Measurements from ENCODE around the gene CUX1.

CUX1 gene

GRCh38 chr7:101961811-101962210 lies 144.4 kb downstream of the CUX1 start:
- TF ChIP-seq CSDC2 (CRISPR knock-in tag; IDR thresholded peaks at IDR 0.05) (no peak), PPARA (CRISPR knock-in tag; IDR thresholded peaks at IDR 0.05; ENCODE audit: borderline replicate concordance) (no peak), ARNTL (CRISPR knock-in tag; IDR thresholded peaks at IDR 0.05; ENCODE audit: borderline replicate concordance, low read depth) (no peak), OSR1 (CRISPR knock-in tag; IDR thresholded peaks at IDR 0.05) (no peak), BACH2 (CRISPR knock-in tag; IDR thresholded peaks at IDR 0.05; ENCODE audit: borderline replicate concordance) (no peak), ESRRG (CRISPR knock-in tag; IDR thresholded peaks at IDR 0.05) (no peak), GLIS3 (CRISPR knock-in tag; IDR thresholded peaks at IDR 0.05) (no peak), PATZ1 (CRISPR knock-in tag; IDR thresholded peaks at IDR 0.05; ENCODE audit: borderline replicate concordance) (no peak), ZNF70 (CRISPR knock-in tag; IDR thresholded peaks at IDR 0.05) (no peak), POU6F1 (CRISPR knock-in tag; IDR thresholded peaks at IDR 0.05; ENCODE audit: borderline replicate concordance, low read depth) (no peak), CREB5 (CRISPR knock-in tag; IDR thresholded peaks at IDR 0.05; ENCODE audit: low read depth) (no peak), ZC3H10 (CRISPR knock-in tag; IDR thresholded peaks at IDR 0.05) (no peak), SNAI2 (CRISPR knock-in tag; IDR thresholded peaks at IDR 0.05) (no peak), ZFP30 (CRISPR knock-in tag; IDR thresholded peaks at IDR 0.05) (no peak), ZNF8 (CRISPR knock-in tag; IDR thresholded peaks at IDR 0.05) (no peak)
- ATAC-seq: no peak

GRCh38 chr7:101963693-101964092 lies 146.3 kb downstream of the CUX1 start:
- no peak for TF ChIP-seq CREB5 (CRISPR knock-in tag; IDR thresholded peaks at IDR 0.05; ENCODE audit: low read depth)
- no peak for TF ChIP-seq ISL1 (CRISPR knock-in tag; IDR thresholded peaks at IDR 0.05)
- no peak for TF ChIP-seq ZNF565 (CRISPR knock-in tag; conservative IDR thresholded peaks at IDR 0.05; ENCODE audit: low read depth)
- no peak for TF ChIP-seq TOX (CRISPR knock-in tag; IDR thresholded peaks at IDR 0.05; ENCODE audit: borderline replicate concordance)
- no peak for TF ChIP-seq ZFP3 (CRISPR knock-in tag; IDR thresholded peaks at IDR 0.05)
- TF ChIP-seq ZC3H10 (CRISPR knock-in tag; IDR thresholded peaks at IDR 0.05): no peak
- no peak for TF ChIP-seq ZNF8 (CRISPR knock-in tag; IDR thresholded peaks at IDR 0.05)
- no peak for TF ChIP-seq ZNF70 (CRISPR knock-in tag; IDR thresholded peaks at IDR 0.05)
- no peak for TF ChIP-seq RARB (CRISPR knock-in tag; IDR thresholded peaks at IDR 0.05)
- TF ChIP-seq SNAI2 (CRISPR knock-in tag; IDR thresholded peaks at IDR 0.05): no peak
- no peak for TF ChIP-seq ESRRG (CRISPR knock-in tag; IDR thresholded peaks at IDR 0.05)
- no peak for ATAC-seq

GRCh38 chr7:101964680-101965452 lies 147.4 kb downstream of the CUX1 start:
- ATAC-seq: no peak

More at GRCh38 chr7:101964680-101965452, 147.4 kb downstream of the CUX1 start:
- TF ChIP-seq TOX (CRISPR knock-in tag; IDR thresholded peaks at IDR 0.05; ENCODE audit: borderline replicate concordance): no peak
- no peak for TF ChIP-seq RARB (CRISPR knock-in tag; IDR thresholded peaks at IDR 0.05)
- no peak for TF ChIP-seq TCF4 (CRISPR knock-in tag; IDR thresholded peaks at IDR 0.05; ENCODE audit: borderline replicate concordance)
- TF ChIP-seq ZFP3 (CRISPR knock-in tag; IDR thresholded peaks at IDR 0.05): no peak
- no peak for TF ChIP-seq ZNF8 (CRISPR knock-in tag; IDR thresholded peaks at IDR 0.05)
- no peak for TF ChIP-seq PPARA (CRISPR knock-in tag; IDR thresholded peaks at IDR 0.05; ENCODE audit: borderline replicate concordance)
- TF ChIP-seq ZNF70 (CRISPR knock-in tag; IDR thresholded peaks at IDR 0.05): no peak
- no peak for TF ChIP-seq CSRNP3 (CRISPR knock-in tag; IDR thresholded peaks at IDR 0.05)
- no peak for TF ChIP-seq PATZ1 (CRISPR knock-in tag; IDR thresholded peaks at IDR 0.05; ENCODE audit: borderline replicate concordance)
- TF ChIP-seq ZFP30 (CRISPR knock-in tag; IDR thresholded peaks at IDR 0.05): no peak

All from SK-N-SH treated with all-trans-retinoic acid at 6 μM for 48 hours (cell line).